GM23338 (cell line): ENCODE data around the gene FBXL17. TPM values are rescaled to one million over a fixed set of nuclear protein-coding genes. Genes with fewer than 3 reads are reported as not detected.

Source experiments
- ATAC-seq: fragments of 200-7000 bp; cut with Tn5 transposase; 3 replicates; pipeline ENCODE4 v1.9.1; 2020
- DNase-seq: peaks from one replicate; pipeline ENCODE4 v3.0.0-alpha.2; 2015; ENCODE audit warnings: low spot score
- H2AFZ ChIP-seq: fragments of 200-600 bp; sonication (generic); 2 replicates; pipeline ENCODE4 v1.8.0; 2016; ENCODE audit warnings: antibody characterized with exemption, mild to moderate bottlenecking, moderate library complexity
- H3F3A ChIP-seq: fragments of 200-600 bp; sonication (generic); replicated peaks from 2 replicates; pipeline ENCODE4 v1.8.0; 2017; ENCODE audit warnings: antibody characterized with exemption, mixed run types, low read depth
- H3K27ac ChIP-seq: fragments of 200-600 bp; sonication (generic); 2 replicates; pipeline ENCODE4 v1.6.1; 2016; ENCODE audit warnings: low read depth
- H3K27me3 ChIP-seq: fragments of 200-600 bp; sonication (generic); 2 replicates; pipeline ENCODE4 v1.8.0; 2016; ENCODE audit warnings: mild to moderate bottlenecking, mixed run types, moderate library complexity; ENCODE audit not compliant: insufficient read depth
- H3K36me3 ChIP-seq: fragments of 200-600 bp; sonication (generic); 2 replicates; pipeline ENCODE4 v1.8.0; 2016; ENCODE audit warnings: mild to moderate bottlenecking; ENCODE audit not compliant: insufficient read depth
- H3K4me1 ChIP-seq: fragments of 200-600 bp; sonication (generic); 2 replicates; pipeline ENCODE4 v1.8.0; 2016; ENCODE audit warnings: mild to moderate bottlenecking, moderate library complexity; ENCODE audit not compliant: insufficient read depth
- H3K4me2 ChIP-seq: fragments of 200-600 bp; sonication (generic); 2 replicates; pipeline ENCODE4 v1.7.1; 2017; ENCODE audit warnings: mixed run types
- H3K4me3 ChIP-seq: fragments of 200-600 bp; sonication (generic); 2 replicates; pipeline ENCODE4 v1.6.1; 2016; ENCODE audit warnings: mixed run types
- H3K79me2 ChIP-seq: fragments of 200-600 bp; sonication (generic); replicated peaks from 2 replicates; pipeline ENCODE4 v1.8.0; 2017; ENCODE audit warnings: mild to moderate bottlenecking; ENCODE audit not compliant: insufficient read depth
- H3K9me2 ChIP-seq: fragments of 200-600 bp; sonication (generic); 2 replicates; pipeline ENCODE4 v1.8.0; 2017; ENCODE audit not compliant: insufficient read depth
- H4K20me1 ChIP-seq: fragments of 200-600 bp; sonication (generic); replicated peaks from 2 replicates; pipeline ENCODE4 v1.8.0; 2017; ENCODE audit warnings: mild to moderate bottlenecking; ENCODE audit not compliant: insufficient read depth
- H3K27ac Mint-ChIP-seq: 2 replicates; pipeline ENCODE4 v1.8.0; 2020; ENCODE audit warnings: inconsistent platforms, mild to moderate bottlenecking, moderate library complexity, mixed read lengths
- H3K27me3 Mint-ChIP-seq: 3 replicates; pipeline ENCODE4 v1.8.0; 2022; ENCODE audit warnings: low read depth, mild to moderate bottlenecking, moderate library complexity, mixed read lengths, inconsistent platforms; ENCODE audit not compliant: insufficient read depth, poor library complexity
- H3K36me3 Mint-ChIP-seq: 3 replicates; pipeline ENCODE4 v1.8.0; 2021; ENCODE audit warnings: low read depth, mild to moderate bottlenecking, inconsistent platforms, moderate library complexity, mixed read lengths
- H3K4me1 Mint-ChIP-seq: 3 replicates; pipeline ENCODE4 v1.8.0; 2020; ENCODE audit warnings: mild to moderate bottlenecking, inconsistent platforms, mixed read lengths
- H3K4me3 Mint-ChIP-seq: 3 replicates; pipeline ENCODE4 v1.8.0; 2021; ENCODE audit warnings: moderate library complexity, mild to moderate bottlenecking, inconsistent platforms, mixed read lengths
- H3K9me3 Mint-ChIP-seq: 3 replicates; pipeline ENCODE4 v1.8.0; 2020; ENCODE audit warnings: moderate library complexity, mild to moderate bottlenecking, inconsistent platforms, mixed read lengths
- CREB1 ChIP-seq: fragments of 250-450 bp; sonication (Bioruptor Pico); IDR thresholded peaks from 2 replicates; pipeline ENCODE4 v1.5.0; 2020; ENCODE audit warnings: low read depth, mild to moderate bottlenecking, moderate library complexity
- JUNB ChIP-seq: IDR thresholded peaks from one replicate; pipeline ENCODE4 v1.6.1; 2016; ENCODE audit warnings: antibody characterized with exemption; ENCODE audit not compliant: unreplicated experiment
- NANOG ChIP-seq: IDR thresholded peaks from 2 replicates; pipeline ENCODE4 v1.6.1; 2016; ENCODE audit warnings: antibody characterized with exemption, borderline replicate concordance
- POLR2AphosphoS5 ChIP-seq: IDR thresholded peaks from 2 replicates; pipeline ENCODE4 v1.6.1; 2016; ENCODE audit warnings: antibody characterized with exemption, low read depth
- ZNF114 ChIP-seq: fragments of 250-450 bp; sonication (Bioruptor Pico); IDR thresholded peaks from 2 replicates; pipeline ENCODE4 v1.5.0; 2020; ENCODE audit warnings: mild to moderate bottlenecking, moderate library complexity
- polyA plus RNA-seq: library from polyadenylated mRNA; unstranded; fragments of >200 nt; fragmentation: Nextera tagmentation; extraction: Ambion mirVana; gene quantifications from 2 replicates; pipeline ENCODE4 v1.2.1, GENCODE V29; 2016
- total RNA-seq: library from RNA; depleted of rRNA; stranded (reverse); fragments of >200 nt; shearing (Covaris generic); gene quantifications from 2 replicates; pipeline ENCODE4 v1.2.3, GENCODE V29; 2014
- TF ChIP-seq, protein P1 (sequence below): fragments of 250-450 bp; sonication (Bioruptor Pico); IDR thresholded peaks from 2 replicates; pipeline ENCODE4 v1.5.0; 2020; ENCODE audit warnings: mild to moderate bottlenecking, moderate library complexity

The FBXL17 gene
- total and polyA plus RNA-seq, 2 experiments from 2014 or later: 2.0 to 2.7 TPM

DNA sequence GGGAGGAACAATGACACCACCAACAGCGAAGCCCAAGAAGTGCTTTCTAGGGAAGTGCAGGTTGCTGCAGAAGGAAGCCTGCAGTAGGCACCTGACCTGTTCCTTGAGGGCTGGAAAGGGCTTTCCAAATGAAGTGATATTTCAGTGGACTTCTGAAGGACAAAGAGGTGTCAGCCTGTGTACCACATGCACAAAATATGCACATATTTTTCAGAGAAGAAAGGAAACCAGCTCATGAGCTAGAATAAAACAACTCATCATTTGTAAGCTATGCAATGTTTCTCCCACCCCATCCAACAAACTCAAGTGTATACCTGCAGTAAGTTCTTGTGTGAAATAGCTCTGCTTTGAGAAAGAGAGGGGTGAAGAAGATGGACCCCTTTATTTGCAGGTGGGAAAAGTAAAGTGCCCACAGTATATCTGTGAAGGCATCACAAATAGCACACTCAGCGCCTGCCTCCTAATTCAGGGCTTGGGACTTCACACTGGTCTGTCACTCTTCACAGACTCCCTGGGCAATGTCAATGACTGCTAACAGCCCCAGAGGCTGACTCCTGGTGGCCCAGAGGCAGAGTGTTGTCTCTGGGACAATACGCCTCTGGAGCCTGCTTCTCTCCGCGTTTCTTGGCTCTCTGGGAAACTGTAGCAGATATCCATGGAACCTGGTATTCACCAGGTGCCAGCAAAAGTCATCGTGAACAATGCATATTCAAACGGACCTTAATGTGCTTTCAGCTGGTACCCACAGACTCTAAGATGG lies 513.1 kb downstream of the FBXL17 start:
- Mint-ChIP-seq H3K4me1 (peaks cover 38% of the 10 kb centered on the region), H3K36me3 (no peaks in the 10 kb centered on the region), H3K27me3 (peaks cover 2% of the 10 kb centered on the region), H3K9me3 (no peaks in the 10 kb centered on the region), H3K4me3 (no peak overlapping the region), H3K27ac (no peak overlapping the region)
- peak; percentile 52 for ATAC-seq
- Histone ChIP-seq H3K27me3 (no peaks in the 10 kb centered on the region), H4K20me1 (no peaks in the 10 kb centered on the region), H3K79me2 (no peaks in the 10 kb centered on the region), H3F3A (no peaks in the 10 kb centered on the region), H3K4me2 (no peak overlapping the region), H3K4me3 (no peak overlapping the region), H3K36me3 (no peaks in the 10 kb centered on the region), H3K4me1 (peaks cover 11% of the 10 kb centered on the region), H2AFZ (peak overlapping the region; percentile 44), H3K27ac (no peak overlapping the region), H3K9me2 (no peaks in the 10 kb centered on the region; the same call in 1 of the 2 replicates)
- TF ChIP-seq, protein P1, sequence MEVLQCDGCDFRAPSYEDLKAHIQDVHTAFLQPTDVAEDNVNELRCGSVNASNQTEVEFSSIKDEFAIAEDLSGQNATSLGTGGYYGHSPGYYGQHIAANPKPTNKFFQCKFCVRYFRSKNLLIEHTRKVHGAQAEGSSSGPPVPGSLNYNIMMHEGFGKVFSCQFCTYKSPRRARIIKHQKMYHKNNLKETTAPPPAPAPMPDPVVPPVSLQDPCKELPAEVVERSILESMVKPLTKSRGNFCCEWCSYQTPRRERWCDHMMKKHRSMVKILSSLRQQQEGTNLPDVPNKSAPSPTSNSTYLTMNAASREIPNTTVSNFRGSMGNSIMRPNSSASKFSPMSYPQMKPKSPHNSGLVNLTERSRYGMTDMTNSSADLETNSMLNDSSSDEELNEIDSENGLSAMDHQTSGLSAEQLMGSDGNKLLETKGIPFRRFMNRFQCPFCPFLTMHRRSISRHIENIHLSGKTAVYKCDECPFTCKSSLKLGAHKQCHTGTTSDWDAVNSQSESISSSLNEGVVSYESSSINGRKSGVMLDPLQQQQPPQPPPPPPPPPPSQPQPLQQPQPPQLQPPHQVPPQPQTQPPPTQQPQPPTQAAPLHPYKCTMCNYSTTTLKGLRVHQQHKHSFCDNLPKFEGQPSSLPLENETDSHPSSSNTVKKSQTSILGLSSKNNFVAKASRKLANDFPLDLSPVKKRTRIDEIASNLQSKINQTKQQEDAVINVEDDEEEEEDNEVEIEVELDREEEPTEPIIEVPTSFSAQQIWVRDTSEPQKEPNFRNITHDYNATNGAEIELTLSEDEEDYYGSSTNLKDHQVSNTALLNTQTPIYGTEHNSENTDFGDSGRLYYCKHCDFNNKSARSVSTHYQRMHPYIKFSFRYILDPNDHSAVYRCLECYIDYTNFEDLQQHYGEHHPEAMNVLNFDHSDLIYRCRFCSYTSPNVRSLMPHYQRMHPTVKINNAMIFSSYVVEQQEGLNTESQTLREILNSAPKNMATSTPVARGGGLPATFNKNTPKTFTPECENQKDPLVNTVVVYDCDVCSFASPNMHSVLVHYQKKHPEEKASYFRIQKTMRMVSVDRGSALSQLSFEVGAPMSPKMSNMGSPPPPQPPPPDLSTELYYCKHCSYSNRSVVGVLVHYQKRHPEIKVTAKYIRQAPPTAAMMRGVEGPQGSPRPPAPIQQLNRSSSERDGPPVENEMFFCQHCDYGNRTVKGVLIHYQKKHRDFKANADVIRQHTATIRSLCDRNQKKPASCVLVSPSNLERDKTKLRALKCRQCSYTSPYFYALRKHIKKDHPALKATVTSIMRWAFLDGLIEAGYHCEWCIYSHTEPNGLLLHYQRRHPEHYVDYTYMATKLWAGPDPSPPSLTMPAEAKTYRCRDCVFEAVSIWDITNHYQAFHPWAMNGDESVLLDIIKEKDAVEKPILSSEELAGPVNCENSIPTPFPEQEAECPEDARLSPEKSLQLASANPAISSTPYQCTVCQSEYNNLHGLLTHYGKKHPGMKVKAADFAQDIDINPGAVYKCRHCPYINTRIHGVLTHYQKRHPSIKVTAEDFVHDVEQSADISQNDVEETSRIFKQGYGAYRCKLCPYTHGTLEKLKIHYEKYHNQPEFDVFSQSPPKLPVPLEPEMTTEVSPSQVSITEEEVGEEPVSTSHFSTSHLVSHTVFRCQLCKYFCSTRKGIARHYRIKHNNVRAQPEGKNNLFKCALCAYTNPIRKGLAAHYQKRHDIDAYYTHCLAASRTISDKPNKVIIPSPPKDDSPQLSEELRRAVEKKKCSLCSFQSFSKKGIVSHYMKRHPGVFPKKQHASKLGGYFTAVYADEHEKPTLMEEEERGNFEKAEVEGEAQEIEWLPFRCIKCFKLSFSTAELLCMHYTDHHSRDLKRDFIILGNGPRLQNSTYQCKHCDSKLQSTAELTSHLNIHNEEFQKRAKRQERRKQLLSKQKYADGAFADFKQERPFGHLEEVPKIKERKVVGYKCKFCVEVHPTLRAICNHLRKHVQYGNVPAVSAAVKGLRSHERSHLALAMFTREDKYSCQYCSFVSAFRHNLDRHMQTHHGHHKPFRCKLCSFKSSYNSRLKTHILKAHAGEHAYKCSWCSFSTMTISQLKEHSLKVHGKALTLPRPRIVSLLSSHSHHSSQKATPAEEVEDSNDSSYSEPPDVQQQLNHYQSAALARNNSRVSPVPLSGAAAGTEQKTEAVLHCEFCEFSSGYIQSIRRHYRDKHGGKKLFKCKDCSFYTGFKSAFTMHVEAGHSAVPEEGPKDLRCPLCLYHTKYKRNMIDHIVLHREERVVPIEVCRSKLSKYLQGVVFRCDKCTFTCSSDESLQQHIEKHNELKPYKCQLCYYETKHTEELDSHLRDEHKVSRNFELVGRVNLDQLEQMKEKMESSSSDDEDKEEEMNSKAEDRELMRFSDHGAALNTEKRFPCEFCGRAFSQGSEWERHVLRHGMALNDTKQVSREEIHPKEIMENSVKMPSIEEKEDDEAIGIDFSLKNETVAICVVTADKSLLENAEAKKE (CRISPR knock-in tag): no peak
- TF ChIP-seq POLR2AphosphoS5: no peak
- DNase-seq: peak; percentile 22

DNA sequence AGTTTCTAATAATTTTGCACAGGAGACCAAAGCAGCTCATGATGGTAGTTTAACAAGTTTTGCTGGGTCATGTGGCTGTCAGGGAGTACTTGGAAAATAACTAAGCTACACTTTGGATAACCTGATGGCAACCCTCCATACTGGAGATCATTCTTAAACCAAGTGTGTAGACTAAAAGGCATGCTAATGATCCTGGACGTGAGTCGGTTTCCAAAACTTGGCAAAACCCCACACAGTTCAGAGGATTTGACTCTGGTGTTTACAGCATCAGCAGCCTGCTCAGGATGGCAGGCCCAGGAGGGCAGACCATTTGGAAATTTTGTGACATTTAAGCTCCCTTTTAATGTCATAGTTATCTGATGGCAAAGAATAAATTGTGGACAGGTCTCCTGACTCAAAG lies 514.6 kb downstream of the FBXL17 start:
- Mint-ChIP-seq H3K27me3 (peaks cover 2% of the 10 kb centered on the region), H3K36me3 (no peaks in the 10 kb centered on the region)
- TF ChIP-seq JUNB (no peak), NANOG (no peak), CREB1 (CRISPR knock-in tag) (no peak), ZNF114 (CRISPR knock-in tag) (no peak)
- TF ChIP-seq, protein P1 (CRISPR knock-in tag): no peak

More for the DNA sequence above, 514.6 kb downstream of the FBXL17 start:
- H3K9me3 Mint-ChIP-seq: no peaks in the 10 kb centered on the region
- Histone ChIP-seq H3K4me3 (no peak overlapping the region), H3K27me3 (no peaks in the 10 kb centered on the region), H2AFZ (no peak overlapping the region), H4K20me1 (no peaks in the 10 kb centered on the region), H3K4me2 (no peak overlapping the region), H3K79me2 (no peaks in the 10 kb centered on the region), H3K27ac (no peak overlapping the region), H3K9me2 (no peaks in the 10 kb centered on the region; the same call in 1 of the 2 replicates), H3K36me3 (no peaks in the 10 kb centered on the region), H3F3A (no peaks in the 10 kb centered on the region), H3K4me1 (peaks cover 8% of the 10 kb centered on the region)
- DNase-seq: no peak
- ATAC-seq: no peak
- peaks cover 35% of the 10 kb centered on the region for H3K4me1 Mint-ChIP-seq
- no peak overlapping the region for H3K4me3 Mint-ChIP-seq
- no peak overlapping the region for H3K27ac Mint-ChIP-seq
